ENCODE data around the gene TOX2.

TOX2 gene

DNA sequence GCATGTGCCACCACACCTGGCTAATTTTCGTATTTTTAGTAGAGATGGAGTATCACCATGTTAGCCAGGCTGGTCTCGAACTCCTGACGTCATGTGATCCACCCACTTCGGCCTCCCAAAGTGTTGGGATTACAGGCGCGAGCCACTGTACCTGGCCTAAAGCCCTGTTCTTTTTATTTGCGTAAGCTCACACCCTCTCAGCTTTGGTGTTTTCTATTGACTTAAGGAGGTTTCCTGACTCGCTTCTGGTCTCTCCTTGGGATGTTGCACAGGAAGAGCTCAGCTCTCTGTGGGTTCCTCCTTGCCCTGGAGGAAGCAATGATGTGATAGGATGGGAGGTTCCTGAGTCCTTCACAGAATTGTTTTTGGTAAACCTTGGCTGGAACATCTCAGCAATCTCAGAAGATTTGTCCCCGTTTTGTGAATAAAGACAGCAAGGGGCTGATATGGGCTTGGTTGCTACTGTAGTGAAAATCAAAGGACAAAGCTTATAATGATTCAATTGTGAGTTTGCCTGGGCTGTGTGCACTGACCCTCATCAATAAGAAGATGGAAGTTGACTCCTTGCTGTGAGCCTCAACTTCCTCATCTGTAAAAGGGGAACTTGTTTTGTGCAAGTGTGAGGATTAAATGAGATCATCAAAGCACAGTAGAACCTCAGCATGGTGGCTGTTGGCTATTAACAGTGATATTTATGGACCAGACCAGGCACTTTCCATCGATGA lies 27.0 kb downstream of the TOX2 start:
- DNase-seq, result no peak

DNA sequence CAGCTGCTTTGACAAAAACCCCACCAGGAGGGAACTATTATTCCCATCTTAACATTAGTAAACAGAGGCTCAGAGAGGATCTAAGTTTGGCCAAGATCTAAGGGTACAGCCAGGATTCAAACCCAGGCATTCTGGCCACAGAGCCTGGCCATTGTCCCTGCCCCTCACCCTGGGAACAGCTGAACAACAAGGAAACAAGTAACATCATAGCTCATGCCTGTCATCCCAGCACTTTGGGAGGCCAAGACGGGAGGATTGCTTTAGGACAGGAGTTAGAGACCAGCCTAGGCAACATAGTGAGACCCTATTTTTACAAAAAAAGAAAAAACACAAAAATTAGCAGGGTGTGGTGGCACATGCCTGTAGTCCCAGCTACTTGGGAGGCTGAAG lies 27.5 kb downstream of the TOX2 start:
- no peak for DNase-seq

DNA sequence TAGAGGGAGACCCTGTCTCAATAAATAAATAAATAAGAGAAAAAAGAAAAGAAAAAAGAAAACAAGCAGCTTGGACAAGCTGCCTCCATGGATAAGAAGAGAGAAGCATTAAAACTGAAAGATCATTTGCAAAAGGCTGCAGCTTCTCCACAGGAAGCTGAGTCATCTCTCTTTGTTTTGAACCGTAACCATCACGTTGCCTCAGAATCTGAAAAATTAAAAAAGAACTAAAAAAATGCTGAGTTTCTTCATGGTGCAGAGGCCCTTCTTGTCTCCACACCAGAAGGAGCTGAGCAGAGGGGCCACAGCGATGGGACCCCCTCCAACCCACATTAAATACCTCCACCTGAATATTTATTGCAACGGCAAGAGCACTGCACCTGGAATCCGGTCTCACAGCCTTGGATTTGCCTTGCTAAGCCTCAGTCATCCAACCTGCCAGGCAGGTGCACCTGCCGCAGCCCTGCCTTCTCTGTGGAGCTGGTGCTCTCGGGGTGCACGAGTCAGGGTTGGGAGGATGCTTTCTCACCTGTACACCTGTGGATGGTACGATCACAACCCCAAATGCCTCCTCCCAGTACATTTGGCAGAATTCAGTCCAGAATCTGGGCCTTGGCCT lies 28.1 kb downstream of the TOX2 start:
- DNase-seq, result no peak

DNA sequence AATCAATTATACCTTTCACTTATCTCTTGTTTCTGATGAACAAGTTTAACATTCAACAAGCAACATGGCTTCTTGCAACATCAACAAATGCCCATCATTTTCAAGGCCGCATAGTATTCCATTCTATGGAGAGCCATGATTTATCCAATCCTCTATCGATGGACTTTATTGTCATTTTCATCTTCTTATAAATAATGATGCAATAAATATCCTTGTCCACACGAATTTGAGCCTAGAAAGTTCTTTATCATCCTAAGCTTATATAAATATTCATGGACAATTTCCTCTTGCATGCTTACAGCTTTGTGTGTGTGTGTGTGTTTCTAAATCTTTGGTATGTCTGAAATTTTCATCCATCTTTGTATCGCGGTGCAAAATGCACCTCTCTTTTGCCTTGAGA lies 29.1 kb downstream of the TOX2 start:
- DNase-seq, result no peak

DNA sequence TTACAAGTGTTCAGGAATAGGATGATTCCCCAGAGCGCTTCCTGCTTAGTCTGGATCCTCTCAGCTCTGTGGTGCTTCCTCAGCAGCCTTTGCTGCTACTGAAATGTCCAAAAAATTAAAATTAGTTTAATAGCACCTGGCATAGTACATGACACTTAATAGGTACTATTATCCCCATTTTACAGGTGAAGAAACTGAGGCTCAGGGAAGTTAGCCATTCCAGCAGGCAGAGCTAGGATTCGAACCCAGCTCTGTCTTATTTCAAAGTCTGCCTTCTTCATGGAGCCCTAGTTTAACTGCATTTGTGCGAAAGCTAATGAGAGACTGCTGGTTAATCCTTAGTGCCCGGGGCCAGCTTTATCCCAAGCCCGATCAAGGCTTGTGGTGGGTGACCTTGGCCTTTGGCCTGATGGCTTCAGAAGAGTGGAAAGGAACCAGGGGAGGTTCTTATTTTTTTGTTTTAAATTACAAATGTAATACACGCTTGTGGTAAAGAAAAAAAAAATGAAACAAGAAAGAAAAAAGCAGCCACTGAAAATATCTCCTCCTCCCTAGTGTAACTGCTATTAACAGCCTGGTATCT lies 30.1 kb downstream of the TOX2 start:
- DNase-seq, result no peak

DNA sequence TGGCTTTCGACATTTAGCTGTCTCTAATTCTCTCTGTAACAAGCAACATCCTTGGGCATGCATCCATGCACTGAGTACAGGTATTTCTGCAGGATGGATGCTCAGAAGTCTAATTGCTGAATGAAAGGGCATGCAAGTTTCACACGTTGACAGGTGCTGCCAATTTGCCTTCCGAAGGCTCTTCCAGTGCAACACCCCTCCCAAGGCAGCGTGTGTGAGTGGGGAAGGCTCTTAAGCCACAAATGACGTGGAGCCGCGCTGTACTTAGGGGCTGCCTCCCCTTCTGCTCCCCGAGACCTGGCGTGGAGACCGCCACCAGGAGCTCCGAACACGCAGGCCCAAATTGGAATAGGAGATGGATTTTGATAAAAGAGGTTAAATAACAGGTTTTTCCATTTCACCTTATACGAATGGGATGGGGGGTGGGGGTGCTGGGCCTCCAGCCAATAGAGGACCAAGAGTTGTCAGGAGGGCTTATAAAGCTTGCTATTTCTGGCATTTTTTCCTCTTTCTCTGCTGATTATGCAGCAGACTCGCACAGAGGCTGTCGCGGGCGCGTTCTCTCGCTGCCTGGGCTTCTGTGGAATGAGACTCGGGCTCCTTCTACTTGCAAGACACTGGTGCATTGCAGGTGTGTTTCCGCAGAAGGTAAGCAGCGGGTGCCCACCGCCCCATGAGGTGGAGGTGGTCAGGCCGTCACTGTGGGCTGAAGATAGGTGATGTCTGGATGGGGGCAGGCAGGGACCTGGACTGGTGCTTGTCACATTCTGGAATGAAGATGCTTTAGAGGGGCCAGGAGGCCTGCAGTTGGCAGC lies 30.9 kb downstream of the TOX2 start:
- DNase-seq, result no peak

DNA sequence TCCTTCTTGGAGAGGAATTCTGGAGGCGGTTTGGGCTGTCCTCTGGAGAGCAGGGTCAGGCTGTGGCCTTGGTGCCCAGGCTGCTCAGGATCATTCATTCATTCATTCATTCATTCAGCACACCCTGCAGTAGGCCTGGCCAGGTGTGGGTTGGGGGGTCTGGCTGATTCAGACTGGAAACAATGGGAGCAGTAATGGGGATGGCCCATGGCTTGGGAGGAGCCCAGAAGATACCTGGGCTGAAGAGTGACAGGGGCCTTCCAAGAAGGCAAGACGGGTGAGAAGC lies 31.5 kb downstream of the TOX2 start:
- DNase-seq, result no peak

DNA sequence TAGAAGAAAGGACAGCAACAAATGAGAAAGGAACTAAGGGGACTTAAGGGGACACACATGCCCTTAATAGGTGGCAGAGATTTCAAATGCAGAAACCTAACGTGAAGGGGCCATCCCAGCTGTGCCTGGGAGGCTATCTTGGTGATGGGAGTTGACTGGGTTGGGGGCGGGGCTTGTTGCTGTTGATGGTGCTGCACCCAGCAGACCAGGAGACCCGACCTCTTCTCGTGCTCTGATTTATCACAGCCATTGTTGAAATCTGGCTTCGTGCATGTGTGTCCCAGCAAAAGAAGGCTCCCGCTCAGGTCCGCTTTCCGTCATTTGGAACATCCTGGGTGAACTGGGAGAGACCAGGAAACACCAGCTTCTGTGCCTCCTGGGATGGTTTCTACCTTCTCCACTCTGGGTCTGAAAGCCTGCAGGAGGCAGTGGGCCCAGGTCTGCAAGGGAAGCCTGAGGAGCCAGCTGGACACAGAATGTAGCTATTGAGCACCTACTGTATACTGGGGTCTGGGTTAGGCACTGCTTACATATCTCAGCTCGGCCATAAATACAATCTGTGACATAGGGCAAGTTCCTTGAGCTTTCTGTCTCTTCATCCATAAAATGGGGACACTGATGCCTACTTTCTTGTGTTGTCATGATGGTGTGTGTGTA lies 32.1 kb downstream of the TOX2 start:
- no peak for DNase-seq

DNA sequence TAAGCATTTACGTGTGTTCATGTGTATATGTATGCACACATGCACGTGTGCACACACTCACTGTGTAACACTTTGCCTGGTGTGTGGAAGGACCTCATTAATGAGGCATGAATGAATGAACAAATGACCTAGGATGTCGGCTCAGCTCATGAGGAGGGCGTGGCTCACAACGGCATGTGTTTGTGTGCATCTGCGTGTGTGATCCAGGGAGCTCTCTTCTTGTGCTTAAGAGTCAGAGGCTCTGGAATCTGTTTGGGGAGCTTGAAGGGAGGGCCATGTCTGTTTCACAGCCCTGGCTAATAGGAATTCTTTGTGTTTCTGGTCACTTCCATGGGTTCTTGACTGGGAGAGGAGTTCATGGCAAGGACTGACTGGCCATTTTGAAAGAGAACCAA lies 32.7 kb downstream of the TOX2 start:
- DNase-seq, result no peak

DNA sequence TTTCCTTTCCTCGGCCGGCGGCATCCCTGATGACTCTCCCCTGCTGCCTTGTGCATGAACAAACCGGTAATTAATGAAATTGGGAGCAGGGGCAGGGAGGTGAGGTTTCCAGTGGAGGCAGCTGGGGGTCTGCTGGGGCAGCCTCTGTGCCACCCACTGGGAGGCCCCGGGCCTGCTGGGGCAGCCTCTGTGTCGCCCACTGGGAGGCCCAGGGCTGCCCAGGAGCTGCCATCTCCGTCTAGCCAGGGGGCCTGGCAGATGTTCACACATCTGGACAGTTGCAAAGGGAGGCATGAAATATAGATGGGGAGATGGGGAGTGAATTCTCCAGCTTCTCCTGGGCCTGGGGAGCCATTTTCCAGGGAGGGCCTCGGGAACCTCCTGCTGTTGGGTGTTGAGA lies 33.8 kb downstream of the TOX2 start:
- DNase-seq, result no peak

DNA sequence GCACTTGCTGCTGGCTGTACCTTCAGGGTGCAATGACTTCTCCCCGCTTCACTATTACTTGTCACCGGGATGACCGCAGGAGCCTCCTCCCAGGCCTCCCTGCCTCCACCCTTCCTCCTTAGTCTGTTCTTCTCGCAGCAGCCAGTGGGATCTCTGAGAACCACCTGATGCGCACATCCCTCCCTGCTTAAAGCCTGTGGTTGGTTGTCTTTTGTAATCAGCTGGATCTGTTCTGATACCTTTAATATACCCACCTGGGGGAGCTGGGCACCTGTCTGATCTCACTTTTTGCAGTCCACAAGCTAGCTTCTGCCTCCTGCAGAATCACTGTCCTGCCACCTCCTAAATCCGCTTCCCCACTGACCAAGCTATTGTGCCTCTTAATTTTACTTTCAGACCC lies 34.6 kb downstream of the TOX2 start:
- no peak for DNase-seq

DNA sequence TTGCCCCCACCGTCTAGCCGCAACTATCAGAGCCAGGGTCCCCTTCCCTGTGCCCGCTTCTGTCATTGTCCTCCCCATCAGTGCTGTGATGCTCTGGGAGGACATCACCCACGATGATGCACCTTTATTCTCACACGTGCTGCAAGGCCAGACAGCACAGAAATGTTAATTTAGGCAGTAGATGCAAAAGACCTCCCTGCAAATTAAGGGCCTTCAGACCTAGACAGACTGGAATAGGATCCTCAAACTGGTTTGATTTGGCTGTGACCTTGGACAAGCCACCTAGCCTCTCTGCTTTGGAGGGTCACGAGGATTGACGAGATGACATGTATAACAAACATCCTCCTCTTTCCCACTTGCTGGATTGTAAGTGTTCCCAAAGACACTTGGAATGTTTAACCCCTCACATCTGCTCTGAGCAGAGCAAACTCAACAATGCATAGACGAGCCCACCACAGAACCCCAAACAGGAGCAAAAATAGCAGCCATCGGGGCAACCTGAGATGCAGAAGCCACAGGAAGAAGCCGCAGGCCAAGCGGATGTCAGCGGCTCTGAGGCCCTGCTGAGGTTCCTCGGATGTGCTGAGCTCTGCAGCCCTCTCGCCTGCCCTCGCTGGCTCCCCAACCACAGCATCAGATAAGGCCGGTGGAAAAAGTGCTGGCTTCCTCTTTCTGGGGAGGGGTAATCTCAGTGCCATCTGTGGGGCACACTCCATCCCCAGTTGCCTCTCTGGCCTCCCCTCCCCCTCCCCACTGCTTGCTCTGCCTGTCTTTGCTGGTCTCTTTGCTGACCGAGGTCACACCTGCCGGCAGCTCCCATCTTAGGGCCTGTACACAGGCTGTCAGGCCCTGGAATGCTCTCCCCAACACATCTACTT lies 35.3 kb downstream of the TOX2 start:
- DNase-seq, result peak; percentile 70

DNA sequence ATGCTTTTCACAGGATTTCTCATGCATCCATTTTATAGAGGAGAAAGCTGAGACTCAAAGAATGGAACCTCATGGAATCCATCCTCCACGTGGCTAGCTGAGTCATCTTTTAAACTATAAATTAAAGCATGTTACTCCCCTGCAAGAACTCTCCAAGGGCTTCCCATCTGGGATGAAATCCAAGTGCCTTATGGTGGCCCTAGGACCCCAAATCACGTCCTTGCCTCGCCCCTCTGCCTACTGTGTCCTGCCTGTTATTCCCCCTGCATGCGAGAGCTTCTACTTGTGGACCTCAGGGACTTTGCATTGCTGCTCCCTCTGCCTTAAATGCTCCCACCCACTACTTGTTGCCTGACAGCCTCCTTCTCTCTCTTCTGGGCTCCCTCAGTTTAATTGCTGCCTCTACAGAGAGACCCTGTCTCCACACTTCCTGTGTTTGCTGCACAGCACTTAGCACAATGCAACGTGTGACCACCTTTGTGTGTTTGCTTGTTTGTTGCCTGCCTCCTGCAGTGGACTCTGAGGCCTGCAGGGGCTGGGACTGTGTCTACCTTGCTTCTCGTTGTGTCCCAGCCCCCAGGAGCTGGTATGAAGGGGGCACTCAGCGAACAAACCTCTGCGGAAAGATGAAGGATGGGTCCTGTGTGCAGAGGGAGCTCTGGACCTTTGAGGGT lies 39.4 kb downstream of the TOX2 start:
- no peak for DNase-seq

DNA sequence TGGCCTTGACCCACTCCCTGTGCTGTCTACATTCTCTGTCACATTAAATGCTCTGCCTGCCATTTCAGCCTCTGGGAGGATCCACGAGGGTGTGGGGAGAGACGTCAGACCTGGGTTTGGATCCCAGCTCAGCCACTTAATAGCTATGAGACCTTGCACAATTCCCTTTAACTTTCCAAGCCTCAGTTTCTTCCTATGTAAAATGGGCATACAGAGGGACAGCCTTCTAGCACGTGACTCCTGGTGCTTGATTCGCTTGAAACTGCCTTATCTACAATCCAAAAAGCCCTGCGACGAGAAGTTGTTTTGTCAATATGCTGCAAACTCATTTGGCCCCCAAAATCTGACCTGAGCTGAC lies 40.0 kb downstream of the TOX2 start:
- no peak for DNase-seq

DNA sequence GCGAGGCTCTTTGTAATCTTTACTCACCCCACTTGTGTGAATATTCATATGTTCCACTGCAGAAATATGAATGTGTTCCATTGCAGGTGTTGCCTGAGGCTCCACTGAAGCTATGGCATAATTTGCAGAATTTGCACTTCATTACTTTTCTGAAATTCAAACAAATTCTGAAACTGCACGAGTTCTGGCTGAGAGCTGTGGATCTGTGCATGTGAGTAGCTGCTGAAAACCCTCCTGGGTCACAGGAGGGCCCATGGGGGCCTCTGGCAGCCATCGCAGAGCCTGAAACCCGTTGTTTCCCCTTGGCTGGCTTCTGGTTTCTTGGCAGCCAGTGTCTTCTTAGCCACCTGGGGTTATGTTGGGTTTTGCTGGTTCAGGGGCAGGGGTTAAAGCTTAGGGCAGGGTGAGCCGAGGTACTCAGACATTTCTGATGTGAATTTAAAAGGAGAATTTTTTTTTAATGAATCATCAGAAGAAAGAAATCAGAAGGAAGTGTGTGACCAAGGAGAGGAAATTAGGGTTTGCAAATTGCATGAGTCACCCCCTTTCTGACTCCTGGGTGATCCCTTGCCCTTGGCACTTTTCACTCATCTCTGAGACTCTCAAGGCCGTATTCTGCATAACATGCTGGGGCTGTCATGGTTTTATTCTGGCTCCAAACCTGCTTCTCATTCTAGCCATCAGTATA lies 40.6 kb downstream of the TOX2 start:
- peak; percentile 22 for DNase-seq

DNA sequence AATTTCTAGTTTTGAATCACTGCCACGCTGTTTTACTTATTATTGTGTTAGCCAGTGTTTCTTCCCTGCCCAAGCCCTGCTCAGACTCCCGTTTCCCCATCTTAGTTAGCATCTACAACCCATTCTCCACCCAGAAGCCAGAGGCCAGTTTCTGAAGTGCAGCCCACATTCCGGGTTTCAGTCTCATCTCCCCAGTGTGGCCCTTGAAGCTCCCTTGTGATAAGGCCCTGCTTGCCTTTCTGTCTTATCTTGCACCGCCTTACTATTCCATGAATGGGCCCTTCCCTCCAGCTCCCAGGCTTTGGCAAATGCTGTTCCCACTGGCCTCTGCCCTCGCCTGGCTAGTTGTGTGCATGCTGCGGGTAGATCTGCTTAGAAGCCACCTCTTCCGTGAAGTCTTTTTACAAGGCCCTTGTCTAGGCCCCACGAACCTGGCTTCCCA lies 41.1 kb downstream of the TOX2 start:
- DNase-seq, result no peak

DNA sequence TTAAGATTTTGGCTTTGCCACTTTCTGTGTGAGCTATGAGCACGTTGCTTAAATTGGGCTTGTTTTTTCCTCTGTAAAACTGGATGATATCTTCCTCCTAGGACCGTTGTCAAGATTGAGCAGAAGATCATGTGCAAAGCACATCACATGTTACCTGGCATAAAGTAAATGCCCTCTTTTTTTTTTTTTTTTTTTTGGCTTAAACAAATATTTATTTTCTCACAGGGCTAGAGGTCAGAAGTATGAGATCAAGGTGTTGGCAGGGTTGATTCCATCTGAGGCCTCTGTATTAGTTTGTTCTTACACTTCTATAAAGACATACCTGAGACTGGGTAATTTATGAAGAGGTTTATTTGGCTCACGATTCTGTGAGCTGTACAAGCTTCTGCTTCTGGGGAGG lies 42.7 kb downstream of the TOX2 start:
- no peak for DNase-seq

DNA sequence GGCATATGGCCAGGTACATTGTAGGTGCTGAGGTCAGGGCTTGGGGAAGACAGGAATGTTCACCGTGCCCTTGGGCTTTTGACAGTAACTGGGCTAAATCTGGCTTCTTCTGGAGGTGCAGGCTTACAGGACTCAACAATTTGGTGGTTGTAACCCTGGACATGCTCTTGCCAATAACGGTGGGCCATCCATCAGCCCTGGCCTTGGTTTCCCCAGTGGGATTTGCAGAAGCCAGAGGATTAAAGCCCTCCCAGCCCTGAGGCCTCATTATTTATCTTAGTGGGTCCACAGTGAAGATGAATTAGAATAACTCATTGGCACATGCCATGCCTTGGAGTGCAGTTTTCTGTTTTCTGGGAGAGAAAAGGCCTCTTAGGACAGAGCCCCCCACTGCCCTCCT lies 44.0 kb downstream of the TOX2 start:
- no peak for DNase-seq

DNA sequence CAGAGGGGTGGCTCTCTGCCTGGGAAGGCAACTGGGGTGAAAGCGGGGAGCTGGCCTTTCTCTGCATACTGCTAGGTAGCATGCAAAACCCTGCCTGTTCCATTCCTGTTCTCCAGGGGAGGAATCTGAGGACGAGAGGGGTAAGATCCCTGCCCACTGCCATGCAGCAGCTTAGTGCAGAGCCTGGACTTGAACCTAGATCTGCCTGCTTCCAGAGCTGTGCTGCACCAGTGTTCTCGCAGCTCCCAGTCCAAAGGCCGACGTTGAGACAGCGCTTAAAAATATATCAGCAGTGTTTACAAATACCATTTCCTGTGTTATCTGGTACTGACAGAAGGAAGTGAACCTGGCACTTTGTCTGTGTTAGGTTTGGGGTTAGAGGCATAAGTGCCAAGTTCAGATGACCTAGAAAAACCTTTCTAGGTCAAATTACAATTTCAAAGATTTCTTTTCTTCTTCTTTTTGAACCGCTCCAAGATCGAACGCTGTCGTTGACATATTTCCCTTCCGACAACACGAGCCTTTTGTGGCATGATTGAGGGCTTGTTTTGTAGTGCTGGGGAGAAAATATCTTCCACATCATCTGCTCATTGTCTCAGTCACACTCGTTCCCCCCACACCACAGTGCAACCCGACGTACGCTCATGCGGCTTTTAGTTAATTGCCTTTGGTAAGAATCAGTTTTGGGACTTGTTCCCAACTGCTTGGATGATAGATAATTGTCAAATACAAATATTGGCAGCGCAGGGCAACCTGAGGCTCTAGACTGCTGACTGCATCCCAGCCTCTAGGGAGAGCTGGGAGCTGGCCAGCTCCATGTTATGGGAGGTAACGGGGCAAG lies 44.6 kb downstream of the TOX2 start:
- no peak for DNase-seq

DNA sequence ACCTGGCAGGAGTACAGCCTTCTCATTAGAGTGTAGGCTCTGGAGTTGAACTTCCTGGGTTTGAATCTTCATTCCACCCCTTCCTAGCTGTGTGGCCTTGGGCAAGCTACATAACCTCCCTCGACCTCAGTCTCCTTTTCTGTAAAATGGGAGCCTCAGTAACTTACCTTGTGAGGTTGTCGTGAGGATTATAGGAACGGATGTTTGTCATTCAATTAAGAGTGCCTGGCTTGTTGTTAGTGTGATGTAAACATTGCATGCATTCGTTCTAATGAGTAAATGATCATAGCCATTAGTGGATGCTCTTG lies 45.2 kb downstream of the TOX2 start:
- no peak for DNase-seq

DNA sequence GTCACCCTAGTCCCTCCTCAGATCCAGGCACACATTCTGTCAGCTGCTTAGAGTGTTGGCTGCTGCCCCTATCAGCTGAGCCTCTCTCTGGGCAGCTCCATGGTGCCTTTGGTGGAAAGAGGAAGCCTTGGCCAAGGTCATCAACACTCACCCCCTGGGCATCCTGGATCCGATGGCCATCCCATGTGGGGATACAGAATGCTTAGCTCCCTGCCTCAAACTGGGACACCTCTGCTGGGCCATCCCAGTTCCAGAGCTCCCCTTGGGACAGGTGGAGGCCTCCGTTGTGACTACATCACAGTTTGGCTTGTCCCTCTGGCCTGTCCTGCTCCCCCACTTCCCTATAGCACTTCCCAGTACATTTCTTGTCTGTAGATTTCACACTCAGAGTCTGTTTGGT lies 45.6 kb downstream of the TOX2 start:
- DNase-seq, result no peak
